Epidermal melanocyte (primary cell): ENCODE results near the gene NDUFS6.
A peak's percentile ranks its signal among the peaks of the same experiment; 100 is the strongest.

Source experiments
- DNase-seq: peaks from one replicate; pipeline ENCODE4 v3.0.0; 2011; ENCODE audit warnings: low spot score; ENCODE audit not compliant: insufficient read length

The NDUFS6 gene

GRCh38 chr5:1801222-1801966, at the start of gene NDUFS6:
NDUFS6 (plus strand) TSS chr5:1801407; CDS start chr5:1801418, 11 bp downstream.
- peak; percentile 35 for DNase-seq

- no peak for DNase-seq
Observed at GRCh38 chr5:1751864-1752822, 49.1 kb upstream of the NDUFS6 start.

- no peak for DNase-seq
Observed at GRCh38 chr5:1752881-1753280, 48.3 kb upstream of the NDUFS6 start.

GRCh38 chr5:1753490-1753889, 47.7 kb upstream of the NDUFS6 start:
- no peak for DNase-seq

GRCh38 chr5:1754531-1755220, 46.5 kb upstream of the NDUFS6 start:
- no peak for DNase-seq

- no peak for DNase-seq
Observed at GRCh38 chr5:1755321-1755949, 45.8 kb upstream of the NDUFS6 start.

- no peak for DNase-seq
Observed at GRCh38 chr5:1756481-1756880, 44.7 kb upstream of the NDUFS6 start.

- DNase-seq: no peak
Observed at GRCh38 chr5:1757511-1757910, 43.7 kb upstream of the NDUFS6 start.

- no peak for DNase-seq
Observed at GRCh38 chr5:1758574-1758973, 42.6 kb upstream of the NDUFS6 start.

- DNase-seq: no peak
Observed at GRCh38 chr5:1759378-1759970, 41.7 kb upstream of the NDUFS6 start.

GRCh38 chr5:1760231-1760630, 41.0 kb upstream of the NDUFS6 start:
- DNase-seq: no peak

- no peak for DNase-seq
Observed at GRCh38 chr5:1760656-1761452, 40.4 kb upstream of the NDUFS6 start.

- no peak for DNase-seq
Observed at GRCh38 chr5:1761453-1761755, 39.8 kb upstream of the NDUFS6 start.

- no peak for DNase-seq
Observed at GRCh38 chr5:1762121-1762882, 38.9 kb upstream of the NDUFS6 start.

GRCh38 chr5:1762883-1763547, 38.2 kb upstream of the NDUFS6 start:
- DNase-seq: no peak

GRCh38 chr5:1763548-1763911, 37.7 kb upstream of the NDUFS6 start:
- DNase-seq: peak; percentile 96

GRCh38 chr5:1763960-1764605, 37.1 kb upstream of the NDUFS6 start:
- no peak for DNase-seq

GRCh38 chr5:1764606-1764960, 36.6 kb upstream of the NDUFS6 start:
- DNase-seq: no peak
